Urinary bladder (tissue), 4 donors: Measurements from ENCODE around the gene ACSF3. TPM values are rescaled to one million over a fixed set of nuclear protein-coding genes. Genes with fewer than 3 reads are reported as not detected.

ENCODE experiments used
- DNase-seq: peaks from one replicate; pipeline ENCODE4 v3.0.0-alpha.2; 2015; ENCODE audit errors: extremely low spot score
- H3K27ac ChIP-seq: one replicate; pipeline ENCODE4 v1.5.1; 2013; ENCODE audit warnings: low read depth, mild to moderate bottlenecking, moderate library complexity
- H3K36me3 ChIP-seq: one replicate; pipeline ENCODE4 v1.6.1; 2013; ENCODE audit warnings: mild to moderate bottlenecking, moderate library complexity; ENCODE audit not compliant: insufficient read depth
- H3K4me1 ChIP-seq: one replicate; pipeline ENCODE4 v1.6.1; 2013; ENCODE audit warnings: mild to moderate bottlenecking, moderate library complexity; ENCODE audit not compliant: insufficient read depth
- H3K4me3 ChIP-seq: one replicate; pipeline ENCODE4 v1.5.1; 2013; ENCODE audit warnings: low read depth, low read length
- WGBS: extraction: QIAGEN DNeasy Blood & Tissue Kit; methylation state at CpG from one replicate; pipeline ENCODE4 v1.1.7; 2013; 5-methylcytosine and 5-hydroxymethylcytosine counted together
- polyA plus RNA-seq: library from polyadenylated mRNA; stranded (reverse); fragments of 200-250 nt; gene quantifications from one replicate; pipeline ENCODE4 v1.2.3, GENCODE V29; 2013
- total RNA-seq: library from RNA; depleted of rRNA; stranded (reverse); fragments of >200 nt; gene quantifications from one replicate; pipeline ENCODE4 v1.2.3, GENCODE V29; 2014
- donor health status: healthy with polysubstance abuse.
- donor health status: healthy.

The ACSF3 gene
- total and polyA plus RNA-seq, 2 donors, result 19.1 to 19.7 TPM

- H3K4me3 ChIP-seq, result no peak overlapping the region
- no peak overlapping the region for H3K27ac ChIP-seq
- no peaks in the 10 kb centered on the region for H3K36me3 ChIP-seq
- 64% methylated on average over 24 of the region's 24 CpGs for whole genome bisulfite sequencing
- no peak for DNase-seq
- H3K4me1 ChIP-seq, result no peaks in the 10 kb centered on the region
These were observed 60.9 kb downstream of the ACSF3 start for GRCh38 chr16:89154390-89155183.

GRCh38 chr16:89155184-89155679, 61.6 kb downstream of the ACSF3 start:
- H3K27ac ChIP-seq, result no peak overlapping the region
- H3K4me1 ChIP-seq, result no peaks in the 10 kb centered on the region
- WGBS, result 23% methylated on average over 19 of the region's 19 CpGs
- no peak overlapping the region for H3K4me3 ChIP-seq
- H3K36me3 ChIP-seq, result no peaks in the 10 kb centered on the region
- no peak for DNase-seq

- DNase-seq, result no peak
- 74% methylated on average over 24 of the region's 24 CpGs for WGBS
- Histone ChIP-seq H3K36me3 (no peaks in the 10 kb centered on the region), H3K27ac (no peak overlapping the region), H3K4me1 (no peaks in the 10 kb centered on the region), H3K4me3 (no peak overlapping the region)
These were observed 62.4 kb downstream of the ACSF3 start for GRCh38 chr16:89155851-89156739.

- no peak overlapping the region for H3K27ac ChIP-seq
- H3K4me3 ChIP-seq, result no peak overlapping the region
- no peaks in the 10 kb centered on the region for H3K4me1 ChIP-seq
- no peak for DNase-seq
- H3K36me3 ChIP-seq, result no peaks in the 10 kb centered on the region
- WGBS, result 76% methylated on average over 26 of the region's 26 CpGs
These were observed 63.3 kb downstream of the ACSF3 start for GRCh38 chr16:89156740-89157645.

- no peak overlapping the region for H3K27ac ChIP-seq
- no peak overlapping the region for H3K4me3 ChIP-seq
- H3K4me1 ChIP-seq, result no peaks in the 10 kb centered on the region
- 96% methylated on average over 12 of the region's 12 CpGs for WGBS
- H3K36me3 ChIP-seq, result no peaks in the 10 kb centered on the region
- no peak for DNase-seq
These were observed 64.1 kb downstream of the ACSF3 start for GRCh38 chr16:89157778-89158177.

- DNase-seq, result no peak
- no peak overlapping the region for H3K27ac ChIP-seq
- no peak overlapping the region for H3K4me3 ChIP-seq
- H3K4me1 ChIP-seq, result no peaks in the 10 kb centered on the region
- WGBS, result 87% methylated on average over 48 of the region's 48 CpGs
- H3K36me3 ChIP-seq, result no peaks in the 10 kb centered on the region
These were observed 65.6 kb downstream of the ACSF3 start for GRCh38 chr16:89159066-89159849.

- Histone ChIP-seq H3K4me3 (no peak overlapping the region), H3K36me3 (no peaks in the 10 kb centered on the region), H3K4me1 (no peaks in the 10 kb centered on the region), H3K27ac (no peak overlapping the region)
- WGBS, result 87% methylated on average over 20 of the region's 20 CpGs
- no peak for DNase-seq
These were observed 66.2 kb downstream of the ACSF3 start for GRCh38 chr16:89159850-89160354.

GRCh38 chr16:89160977-89161701, 67.5 kb downstream of the ACSF3 start:
- WGBS, result 90% methylated on average over 29 of the region's 29 CpGs
- Histone ChIP-seq H3K4me3 (no peak overlapping the region), H3K36me3 (no peaks in the 10 kb centered on the region), H3K27ac (no peak overlapping the region), H3K4me1 (no peaks in the 10 kb centered on the region)
- DNase-seq, result no peak

GRCh38 chr16:89161763-89162713, 68.4 kb downstream of the ACSF3 start:
- 88% methylated on average over 40 of the region's 40 CpGs for WGBS
- Histone ChIP-seq H3K4me3 (no peak overlapping the region), H3K36me3 (no peaks in the 10 kb centered on the region), H3K4me1 (no peaks in the 10 kb centered on the region), H3K27ac (no peak overlapping the region)
- no peak for DNase-seq

- DNase-seq, result no peak
- WGBS, result 89% methylated on average over 9 of the region's 9 CpGs
- Histone ChIP-seq H3K4me3 (no peak overlapping the region), H3K36me3 (no peaks in the 10 kb centered on the region), H3K27ac (no peak overlapping the region), H3K4me1 (no peaks in the 10 kb centered on the region)
These were observed 69.6 kb downstream of the ACSF3 start for GRCh38 chr16:89163297-89163696.

GRCh38 chr16:89164436-89164835, 70.8 kb downstream of the ACSF3 start:
- WGBS, result 39% methylated on average over 15 of the region's 15 CpGs
- Histone ChIP-seq H3K4me1 (no peaks in the 10 kb centered on the region), H3K4me3 (no peak overlapping the region), H3K27ac (no peak overlapping the region), H3K36me3 (no peaks in the 10 kb centered on the region)
- no peak for DNase-seq
